ENCODE results near the gene FAM25A.

The FAM25A gene

GRCh38 chr10:87059401-87059800 lies 39.3 kb downstream of the FAM25A start:
- DNase-seq (ENCODE audit: low read depth in 3 of 3, low spot score in 1 of 3), result no peak

GRCh38 chr10:87060280-87060928 lies 40.3 kb downstream of the FAM25A start:
- DNase-seq (ENCODE audit: low read depth in 3 of 3, low spot score in 1 of 3), result no peak

DNA sequence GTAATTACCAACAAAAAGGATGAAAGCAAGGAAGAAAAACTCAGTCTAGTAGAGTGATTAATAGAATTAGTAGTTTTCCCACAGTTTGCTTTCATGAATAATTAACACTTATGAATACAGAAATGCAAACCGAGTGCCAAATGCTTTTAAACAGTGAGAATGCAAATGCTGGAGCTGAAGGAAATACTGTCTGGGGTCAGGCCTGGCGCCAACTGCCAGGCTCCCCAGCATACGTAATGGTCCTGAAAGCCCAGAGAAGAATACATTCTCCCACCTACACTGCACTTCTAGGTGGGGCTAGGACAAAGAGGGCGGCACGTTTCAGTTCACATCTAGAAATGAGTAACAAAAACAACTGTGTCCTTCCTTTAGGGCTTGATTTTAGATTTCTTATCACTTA lies 44.6 kb downstream of the FAM25A start:
- no peak for DNase-seq (ENCODE audit: low read depth in 3 of 3, low spot score in 1 of 3)

DNA sequence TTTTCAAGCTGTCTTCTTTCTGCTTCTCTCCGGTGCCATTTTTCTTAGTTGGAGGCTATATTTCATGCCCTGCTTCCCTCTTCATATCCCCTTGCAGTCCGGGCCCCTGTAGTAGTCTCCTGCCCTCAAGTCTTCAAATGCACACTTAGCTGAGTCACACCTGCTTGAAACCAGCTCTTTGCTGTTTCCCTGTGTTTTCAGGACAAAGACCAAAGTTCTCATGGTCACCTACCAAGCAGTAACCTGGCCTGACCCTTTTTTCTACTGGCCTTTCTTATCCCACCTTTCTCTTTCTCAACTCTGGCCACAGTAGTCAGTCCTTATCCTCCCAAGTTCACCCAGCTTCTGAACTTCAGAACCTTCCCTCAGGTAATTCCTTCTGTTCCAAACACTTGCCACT lies 46.1 kb downstream of the FAM25A start:
- DNase-seq (ENCODE audit: low read depth in 3 of 3, low spot score in 1 of 3), result no peak

- no peak for DNase-seq (ENCODE audit: low read depth in 3 of 3, low spot score in 1 of 3)
Observed at GRCh38 chr10:87066865-87067264, 46.8 kb downstream of the FAM25A start.

GRCh38 chr10:87068281-87068680 lies 48.2 kb downstream of the FAM25A start:
- no peak for DNase-seq (ENCODE audit: low read depth in 3 of 3, low spot score in 1 of 3)

- DNase-seq (ENCODE audit: low read depth in 3 of 3, low spot score in 1 of 3), result no peak
Observed at GRCh38 chr10:87072449-87072848, 52.4 kb downstream of the FAM25A start.

Measured in stimulated activated CD4-positive, alpha-beta T cell treated with anti-CD3 and anti-CD28 coated beads, TNF-alpha, amount 100 ng/mL, for 1 hour (primary cell).